ENCODE results near the gene SMCHD1. TPM values are rescaled to one million over a fixed set of nuclear protein-coding genes. Genes with fewer than 3 reads are reported as not detected.
"Not testable (repeated sequence)": the region's sequence is repeated elsewhere in the genome, so short reads cannot be mapped to it uniquely, and the experiment has no call there.

SMCHD1 gene
- total and polyA plus RNA-seq, 4 donors, result 7.9 to 88.9 (median 46.6) TPM

DNA sequence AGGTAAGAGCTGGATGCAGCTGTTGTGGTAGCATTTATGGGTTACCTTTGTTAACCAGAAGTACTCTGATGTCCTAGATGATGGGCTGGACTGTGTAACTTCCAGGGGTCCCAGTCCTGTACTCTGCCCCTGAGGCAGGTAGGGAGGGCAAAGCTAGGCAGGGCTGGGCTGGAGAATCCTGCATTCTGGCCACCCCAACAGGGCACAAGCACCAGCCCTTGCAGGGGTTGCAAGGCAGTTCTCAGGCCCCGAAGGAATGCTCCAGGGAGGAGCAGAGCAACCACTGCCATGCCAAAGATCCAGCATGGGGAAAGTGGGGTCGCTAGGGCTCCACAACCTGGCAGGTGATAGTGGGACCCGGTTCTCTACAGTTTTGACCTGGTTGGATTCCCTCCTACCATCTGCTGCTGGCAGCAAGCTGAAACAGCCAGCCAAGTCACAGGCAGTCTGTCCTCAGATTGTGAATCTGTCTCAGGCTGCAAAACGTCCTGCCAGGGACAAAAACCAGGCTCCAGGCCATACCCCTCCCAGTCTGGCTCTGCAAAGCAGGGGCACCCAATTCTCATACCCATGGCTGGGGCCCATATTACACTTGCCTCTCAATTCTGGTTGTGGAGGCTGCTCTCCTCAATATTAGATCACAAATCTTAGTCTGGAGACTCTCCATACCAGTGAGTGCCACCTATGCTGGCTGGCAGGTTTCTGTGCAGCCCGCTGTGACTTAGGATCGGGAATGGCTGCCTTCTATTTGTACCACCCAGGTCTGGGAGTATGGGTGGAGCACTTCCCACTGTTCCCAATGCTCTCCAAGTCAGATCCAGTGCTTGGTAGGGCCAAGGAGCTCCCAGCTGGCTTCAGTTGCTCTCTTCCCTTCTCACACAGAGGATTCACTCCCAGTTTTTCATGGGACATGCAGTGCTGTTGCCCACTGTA, 61.1 kb downstream of the SMCHD1 start:
- ATAC-seq (ENCODE audit: low FRiP score), result no peak
- WGBS, 2 donors, result 44 to 51% methylated on average over 6 of the region's 6 CpGs
- Histone ChIP-seq H3K4me3 (ENCODE audit: low read length in 2 of 2) (no peak overlapping the region), H3K27ac (ENCODE audit: low read depth in 1 of 2, low read length in 2 of 2) (no peak overlapping the region), H3K27me3 (ENCODE audit: control insufficient read depth in 1 of 2, insufficient read depth in 2 of 2, low read length in 1 of 2) (no peaks in the 10 kb centered on the region), H3K9me3 (ENCODE audit: control insufficient read depth, low read length) (no peaks in the 10 kb centered on the region), H3K36me3 (ENCODE audit: control insufficient read depth in 1 of 2, insufficient read depth in 2 of 2, low read length in 1 of 2) (peaks cover 3 to 4% of the 10 kb centered on the region in 2 donors), H3K4me1 (ENCODE audit: control insufficient read depth in 1 of 2, insufficient read depth in 2 of 2, low read length in 2 of 2) (no peaks in the 10 kb centered on the region)
- DNase-seq, result no peak
- intact Hi-C loops (cut with DNase I), result no loop called here

DNA sequence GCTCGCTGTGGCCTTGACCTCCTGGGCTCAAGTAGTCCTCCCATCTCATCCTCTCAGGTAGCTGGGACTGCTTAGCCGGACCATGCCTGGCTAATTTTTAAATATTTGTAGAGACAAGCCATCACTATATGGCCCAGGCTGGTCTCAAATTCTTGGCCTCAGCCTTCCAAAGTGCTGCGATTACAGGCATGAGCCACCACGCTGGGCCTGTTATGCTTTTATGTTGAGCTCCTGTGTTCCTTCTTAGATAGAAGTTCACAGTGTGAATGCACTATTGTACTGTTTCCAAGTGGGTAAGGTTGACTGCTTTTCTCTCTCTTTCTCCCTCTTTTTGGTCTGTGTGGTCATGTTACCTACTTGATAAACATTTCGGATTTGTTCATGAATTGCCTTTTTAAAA, 61.9 kb downstream of the SMCHD1 start:
- intact Hi-C loops (cut with DNase I), result no loop called here

GRCh38 chr18:2719040-2719439, 63.5 kb downstream of the SMCHD1 start:
- WGBS, 2 donors, result 93 to 96% methylated on average over 2 of the region's 2 CpGs
- ATAC-seq (ENCODE audit: low FRiP score), result no peak
- H3K36me3 ChIP-seq (ENCODE audit: control insufficient read depth in 1 of 2, insufficient read depth in 2 of 2, low read length in 1 of 2), result peaks cover 2 to 5% of the 10 kb centered on the region in 2 donors

More for the DNA sequence above, 61.9 kb downstream of the SMCHD1 start:
- DNase-seq (no peak), ATAC-seq (ENCODE audit: low FRiP score) (no peak)
- Histone ChIP-seq H3K4me1 (ENCODE audit: control insufficient read depth in 1 of 2, insufficient read depth in 2 of 2, low read length in 2 of 2) (no peaks in the 10 kb centered on the region), H3K4me3 (ENCODE audit: low read length in 2 of 2) (no peak overlapping the region), H3K36me3 (ENCODE audit: control insufficient read depth in 1 of 2, insufficient read depth in 2 of 2, low read length in 1 of 2) (peaks cover 3 to 5% of the 10 kb centered on the region in 2 donors), H3K27ac (ENCODE audit: low read depth in 1 of 2, low read length in 2 of 2) (no peak overlapping the region), H3K27me3 (ENCODE audit: control insufficient read depth in 1 of 2, insufficient read depth in 2 of 2, low read length in 1 of 2) (no peaks in the 10 kb centered on the region), H3K9me3 (ENCODE audit: control insufficient read depth, low read length) (no peaks in the 10 kb centered on the region)
- 94 to 96% methylated on average over 5 of the region's 5 CpGs for WGBS, 2 donors

GRCh38 chr18:2723207-2723606, 67.7 kb downstream of the SMCHD1 start:
- Histone ChIP-seq H3K4me1 (ENCODE audit: control insufficient read depth in 1 of 2, insufficient read depth in 2 of 2, low read length in 2 of 2) (no peaks in the 10 kb centered on the region), H3K36me3 (ENCODE audit: control insufficient read depth in 1 of 2, insufficient read depth in 2 of 2, low read length in 1 of 2) (peaks cover 2 to 9% of the 10 kb centered on the region in 2 donors), H3K27me3 (ENCODE audit: control insufficient read depth in 1 of 2, insufficient read depth in 2 of 2, low read length in 1 of 2) (no peaks in the 10 kb centered on the region), H3K27ac (ENCODE audit: low read depth in 1 of 2, low read length in 2 of 2) (no peak overlapping the region), H3K4me3 (ENCODE audit: low read length in 2 of 2) (no peak overlapping the region), H3K9me3 (ENCODE audit: control insufficient read depth, low read length) (no peaks in the 10 kb centered on the region)
- no peak for DNase-seq
- intact Hi-C loops (cut with DNase I), result no loop called here
- no peak for ATAC-seq (ENCODE audit: low FRiP score)
- WGBS, 2 donors, result 82 to 84% methylated on average over 1 of the region's 1 CpG

More at GRCh38 chr18:2719040-2719439, 63.5 kb downstream of the SMCHD1 start:
- intact Hi-C loops (cut with DNase I), result no loop called here
- Histone ChIP-seq H3K27ac (ENCODE audit: low read depth in 1 of 2, low read length in 2 of 2) (no peak overlapping the region), H3K4me1 (ENCODE audit: control insufficient read depth in 1 of 2, insufficient read depth in 2 of 2, low read length in 2 of 2) (no peaks in the 10 kb centered on the region), H3K9me3 (ENCODE audit: control insufficient read depth, low read length) (no peaks in the 10 kb centered on the region), H3K4me3 (ENCODE audit: low read length in 2 of 2) (no peak overlapping the region), H3K27me3 (ENCODE audit: control insufficient read depth in 1 of 2, insufficient read depth in 2 of 2, low read length in 1 of 2) (no peaks in the 10 kb centered on the region)
- no peak for DNase-seq

DNA sequence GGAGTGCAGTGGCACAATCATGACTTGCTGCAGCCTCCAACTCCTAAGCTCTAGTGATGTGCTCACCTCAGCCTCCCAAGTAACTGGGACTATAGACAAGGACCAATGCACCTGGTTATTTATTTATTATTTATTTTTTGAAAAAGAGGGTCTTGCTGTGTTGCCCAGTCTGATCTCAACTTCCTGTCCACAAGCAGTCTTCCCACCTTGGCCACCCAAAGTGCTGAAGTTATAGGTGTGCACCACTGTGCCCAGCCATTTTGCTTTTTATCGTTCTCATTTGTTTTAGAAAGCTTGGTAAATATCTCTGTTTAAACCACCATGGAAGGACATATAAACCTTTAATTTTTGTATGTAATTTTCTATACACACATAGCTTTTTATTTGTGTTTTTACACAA, 74.2 kb downstream of the SMCHD1 start:
- H3K27me3 ChIP-seq (ENCODE audit: control insufficient read depth in 1 of 2, insufficient read depth in 2 of 2, low read length in 1 of 2), result no peaks in the 10 kb centered on the region
- H3K27ac ChIP-seq (ENCODE audit: low read depth in 1 of 2, low read length in 2 of 2), result no peak overlapping the region
- ATAC-seq (ENCODE audit: low FRiP score) (no peak), DNase-seq (no peak)
- no peak overlapping the region for H3K4me3 ChIP-seq (ENCODE audit: low read length in 2 of 2)
- peaks cover 3 to 18% of the 10 kb centered on the region in 2 donors for H3K36me3 ChIP-seq (ENCODE audit: control insufficient read depth in 1 of 2, insufficient read depth in 2 of 2, low read length in 1 of 2)
- H3K9me3 ChIP-seq (ENCODE audit: control insufficient read depth, low read length), result no peaks in the 10 kb centered on the region
- no peaks in the 10 kb centered on the region for H3K4me1 ChIP-seq (ENCODE audit: control insufficient read depth in 1 of 2, insufficient read depth in 2 of 2, low read length in 2 of 2)
- intact Hi-C loops (cut with DNase I), result no loop called here
- WGBS, 2 donors, result 96 to 100% methylated on average over 1 of the region's 1 CpG

- no peaks in the 10 kb centered on the region for H3K9me3 ChIP-seq (ENCODE audit: control insufficient read depth, low read length)
- no peak overlapping the region for H3K4me3 ChIP-seq (ENCODE audit: low read length in 2 of 2)
- 94 to 98% methylated on average over 3 of the region's 3 CpGs for WGBS, 2 donors
- no peak overlapping the region for H3K27ac ChIP-seq (ENCODE audit: low read depth in 1 of 2, low read length in 2 of 2)
- ATAC-seq (ENCODE audit: low FRiP score) (no peak), DNase-seq (no peak)
- no peaks in the 10 kb centered on the region for H3K4me1 ChIP-seq (ENCODE audit: control insufficient read depth in 1 of 2, insufficient read depth in 2 of 2, low read length in 2 of 2)
- H3K36me3 ChIP-seq (ENCODE audit: control insufficient read depth in 1 of 2, insufficient read depth in 2 of 2, low read length in 1 of 2), result peaks cover 2 to 17% of the 10 kb centered on the region in 2 donors
- no peaks in the 10 kb centered on the region for H3K27me3 ChIP-seq (ENCODE audit: control insufficient read depth in 1 of 2, insufficient read depth in 2 of 2, low read length in 1 of 2)
- intact Hi-C loops (cut with DNase I), result no loop called here
Observed at GRCh38 chr18:2736823-2737222, 81.3 kb downstream of the SMCHD1 start.

DNA sequence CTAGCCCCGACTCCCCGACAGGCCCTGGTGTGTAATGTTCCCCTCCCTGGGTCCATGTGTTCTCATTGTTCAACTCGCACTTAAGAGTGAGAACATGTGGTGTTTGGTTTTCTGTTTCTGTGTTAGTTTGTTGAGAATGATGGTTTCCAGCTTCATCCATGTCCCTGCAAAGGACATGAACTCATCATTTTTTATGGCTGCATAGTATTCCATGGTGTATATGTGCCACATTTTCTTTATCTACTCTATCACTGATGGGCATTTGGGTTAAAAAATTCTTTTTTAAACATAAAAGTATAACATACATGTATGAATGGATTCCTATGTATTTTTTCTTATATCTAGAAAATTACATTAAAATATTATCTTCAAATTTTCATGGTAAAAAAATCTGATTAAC, 84.6 kb downstream of the SMCHD1 start:
- H3K36me3 ChIP-seq (ENCODE audit: control insufficient read depth in 1 of 2, insufficient read depth in 2 of 2, low read length in 1 of 2); H3K27me3 ChIP-seq (ENCODE audit: control insufficient read depth in 1 of 2, insufficient read depth in 2 of 2, low read length in 1 of 2); H3K9me3 ChIP-seq (ENCODE audit: control insufficient read depth, low read length); intact Hi-C loops (cut with DNase I); H3K27ac ChIP-seq (ENCODE audit: low read depth in 1 of 2, low read length in 2 of 2); DNase-seq; H3K4me3 ChIP-seq (ENCODE audit: low read length in 2 of 2); H3K4me1 ChIP-seq (ENCODE audit: control insufficient read depth in 1 of 2, insufficient read depth in 2 of 2, low read length in 2 of 2); ATAC-seq (ENCODE audit: low FRiP score): not testable (repeated sequence)
- 99 to 100% methylated on average over 3 of the region's 3 CpGs for WGBS, 2 donors

GRCh38 chr18:2746274-2746673, 90.7 kb downstream of the SMCHD1 start:
- no peak overlapping the region for H3K4me3 ChIP-seq (ENCODE audit: low read length in 2 of 2)
- intact Hi-C loops (cut with DNase I), result no loop called here
- no peak for DNase-seq
- H3K9me3 ChIP-seq (ENCODE audit: control insufficient read depth, low read length), result no peaks in the 10 kb centered on the region
- ATAC-seq (ENCODE audit: low FRiP score), result no peak
- peaks cover 0 to 7% of the 10 kb centered on the region in 2 donors for H3K36me3 ChIP-seq (ENCODE audit: control insufficient read depth in 1 of 2, insufficient read depth in 2 of 2, low read length in 1 of 2)
- no peaks in the 10 kb centered on the region for H3K4me1 ChIP-seq (ENCODE audit: control insufficient read depth in 1 of 2, insufficient read depth in 2 of 2, low read length in 2 of 2)
- no peaks in the 10 kb centered on the region for H3K27me3 ChIP-seq (ENCODE audit: control insufficient read depth in 1 of 2, insufficient read depth in 2 of 2, low read length in 1 of 2)
- no peak overlapping the region for H3K27ac ChIP-seq (ENCODE audit: low read depth in 1 of 2, low read length in 2 of 2)

GRCh38 chr18:2758309-2758708, 102.8 kb downstream of the SMCHD1 start:
- no peaks in the 10 kb centered on the region for H3K9me3 ChIP-seq (ENCODE audit: control insufficient read depth, low read length)
- DNase-seq (no peak), ATAC-seq (ENCODE audit: low FRiP score) (no peak)
- H3K36me3 ChIP-seq (ENCODE audit: control insufficient read depth in 1 of 2, insufficient read depth in 2 of 2, low read length in 1 of 2), result peaks cover 0 to 3% of the 10 kb centered on the region in 2 donors
- H3K4me1 ChIP-seq (ENCODE audit: control insufficient read depth in 1 of 2, insufficient read depth in 2 of 2, low read length in 2 of 2), result no peaks in the 10 kb centered on the region
- H3K27me3 ChIP-seq (ENCODE audit: control insufficient read depth in 1 of 2, insufficient read depth in 2 of 2, low read length in 1 of 2), result no peaks in the 10 kb centered on the region
- intact Hi-C loops (cut with DNase I), result no loop called here
- no peak overlapping the region for H3K4me3 ChIP-seq (ENCODE audit: low read length in 2 of 2)
- no peak overlapping the region for H3K27ac ChIP-seq (ENCODE audit: low read depth in 1 of 2, low read length in 2 of 2)
- 64 to 75% methylated on average over 1 of the region's 1 CpG for WGBS, 2 donors
